ENCODE data around the gene CLASP1. TPM values are rescaled to one million over a fixed set of nuclear protein-coding genes. Genes with fewer than 3 reads are reported as not detected.

CLASP1 gene
- total RNA-seq, 1 experiment from 2014 or later: 49.2 TPM

- H3K36me3 ChIP-seq (ENCODE audit: control insufficient read depth, insufficient read depth, low read length): peaks cover 14% of the 10 kb centered on the region
- no peak overlapping the region for H3K4me3 ChIP-seq (ENCODE audit: low read depth in 2 of 2, low read length in 2 of 2)
- BruUV-seq (replicated peaks): no TSS peak
- H3K27me3 ChIP-seq (ENCODE audit: control insufficient read depth, insufficient read depth, low read length): no peaks in the 10 kb centered on the region
- in situ Hi-C loops (cut with HindIII; ENCODE audit: low pct_unique_long_range_greater_than_20kb, low sequenced_read_pairs) (no loop called here), intact Hi-C loops (cut with micrococcal nuclease; ENCODE audit: unreplicated experiment) (no loop called here)
- H3K4me1 ChIP-seq (ENCODE audit: control insufficient read depth, insufficient read depth, low read length): no peaks in the 10 kb centered on the region
- POLR2A ChIA-PET: no interaction called here
- no peak for DNase-seq (ENCODE audit: low read depth, low spot score)
- H3K27ac ChIP-seq (ENCODE audit: low read length): no peak overlapping the region
- no peaks in the 10 kb centered on the region for H3K9me3 ChIP-seq (ENCODE audit: control insufficient read depth, insufficient read depth, low read depth, low read length)
- TF ChIP-seq CTCF (IDR thresholded peaks at IDR 0.05): no peak
- no peak for TF ChIP-seq POLR2AphosphoS5 (IDR thresholded peaks at IDR 0.05; ENCODE audit: low read depth, low read length)
- TF ChIP-seq TCF7L2 (IDR thresholded peaks at IDR 0.05; ENCODE audit: low read depth, low read length): no peak
- no peak for TF ChIP-seq SIN3A (IDR thresholded peaks at IDR 0.05; ENCODE audit: borderline replicate concordance, insufficient read depth, low read depth, low read length)
- ATAC-seq: no peak
- CTCF ChIA-PET: no interaction called here
Measured at GRCh38 chr2:121398853-121399252, 250.4 kb downstream of the CLASP1 start.

- ATAC-seq: no peak
- no peaks in the 10 kb centered on the region for H3K27me3 ChIP-seq (ENCODE audit: control insufficient read depth, insufficient read depth, low read length)
- ChIA-PET CTCF (no interaction called here), POLR2A (interaction anchor here (0.5 kb wide), 1 partner anchor 59 kb away, joined by 8 read pairs; no protein-coding TSS in a partner anchor)
- no peaks in the 10 kb centered on the region for H3K9me3 ChIP-seq (ENCODE audit: control insufficient read depth, insufficient read depth, low read depth, low read length)
- intact Hi-C loops (cut with micrococcal nuclease; ENCODE audit: unreplicated experiment): no loop called here
- DNase-seq (ENCODE audit: low read depth, low spot score): no peak
- no TSS peak for BruUV-seq (replicated peaks)
- H3K36me3 ChIP-seq (ENCODE audit: control insufficient read depth, insufficient read depth, low read length): peaks cover 16% of the 10 kb centered on the region
- no peak for TF ChIP-seq CTCF (IDR thresholded peaks at IDR 0.05)
- TF ChIP-seq POLR2AphosphoS5 (IDR thresholded peaks at IDR 0.05; ENCODE audit: low read depth, low read length): no peak
- TF ChIP-seq SIN3A (IDR thresholded peaks at IDR 0.05; ENCODE audit: borderline replicate concordance, insufficient read depth, low read depth, low read length): no peak
- no peak for TF ChIP-seq REST (IDR thresholded peaks at IDR 0.05; ENCODE audit: insufficient read depth in 1 of 2, low read depth in 2 of 2, low read length in 1 of 2)
- no peak for TF ChIP-seq TCF7L2 (IDR thresholded peaks at IDR 0.05; ENCODE audit: low read depth, low read length)
- H3K27ac ChIP-seq (ENCODE audit: low read length): no peak overlapping the region
- in situ Hi-C loops (cut with HindIII; ENCODE audit: low pct_unique_long_range_greater_than_20kb, low sequenced_read_pairs): no loop called here
- no peaks in the 10 kb centered on the region for H3K4me1 ChIP-seq (ENCODE audit: control insufficient read depth, insufficient read depth, low read length)
- no peak overlapping the region for H3K4me3 ChIP-seq (ENCODE audit: low read depth in 2 of 2, low read length in 2 of 2)
Measured at GRCh38 chr2:121390082-121390692, 259.1 kb downstream of the CLASP1 start.
